ENCODE measurements around the gene TMEM181. TPM values are rescaled to one million over a fixed set of nuclear protein-coding genes. Genes with fewer than 3 reads are reported as not detected.
A peak's percentile ranks its signal among the peaks of the same experiment; 100 is the strongest.

Gene TMEM181
- total and polyA plus RNA-seq, 2 of the 13 experiments (the other 11 are each of a cell fraction or from before 2014, with no cell fraction given): 59.1 to 108 TPM

GRCh38 chr6:158559895-158560835 lies at the start of gene TMEM181 (continued):
- TF ChIP-seq ZNF589 (CRISPR knock-in tag; conservative IDR thresholded peaks at IDR 0.05): peak; percentile 76
- TF ChIP-seq ZNF446 (CRISPR knock-in tag; IDR thresholded peaks at IDR 0.05): peak; percentile 93; the same call in 1 of the 2 replicates
- TF ChIP-seq MTA1 (CRISPR knock-in tag; IDR thresholded peaks at IDR 0.05; ENCODE audit: borderline replicate concordance): no peak
- no peak for TF ChIP-seq NR2F1 (CRISPR knock-in tag; IDR thresholded peaks at IDR 0.05)
- peak; percentile 77; the same call in 1 of the 2 replicates for TF ChIP-seq ZNF784 (CRISPR knock-in tag; IDR thresholded peaks at IDR 0.05; ENCODE audit: borderline replicate concordance)
- peak; percentile 63 for TF ChIP-seq HDAC2 (CRISPR knock-in tag; IDR thresholded peaks at IDR 0.05)
- TF ChIP-seq, protein P1, sequence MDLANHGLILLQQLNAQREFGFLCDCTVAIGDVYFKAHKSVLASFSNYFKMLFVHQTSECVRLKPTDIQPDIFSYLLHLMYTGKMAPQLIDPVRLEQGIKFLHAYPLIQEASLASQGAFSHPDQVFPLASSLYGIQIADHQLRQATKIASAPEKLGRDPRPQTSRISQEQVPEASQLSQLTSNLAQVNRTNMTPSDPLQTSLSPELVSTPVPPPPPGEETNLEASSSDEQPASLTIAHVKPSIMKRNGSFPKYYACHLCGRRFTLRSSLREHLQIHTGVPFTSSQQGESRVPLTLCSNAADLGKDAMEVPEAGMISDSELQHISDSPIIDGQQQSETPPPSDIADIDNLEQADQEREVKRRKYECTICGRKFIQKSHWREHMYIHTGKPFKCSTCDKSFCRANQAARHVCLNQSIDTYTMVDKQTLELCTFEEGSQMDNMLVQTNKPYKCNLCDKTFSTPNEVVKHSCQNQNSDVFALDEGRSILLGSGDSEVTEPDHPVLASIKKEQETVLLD (CRISPR knock-in tag; IDR thresholded peaks at IDR 0.05; ENCODE audit: low read depth): peak; percentile 95
- TF ChIP-seq ZNF775 (CRISPR knock-in tag; IDR thresholded peaks at IDR 0.05; ENCODE audit: borderline replicate concordance): peak; percentile 18; the same call in 1 of the 2 replicates
- TF ChIP-seq GPN1 (CRISPR knock-in tag; IDR thresholded peaks at IDR 0.05; ENCODE audit: borderline replicate concordance): no peak
- no peak for TF ChIP-seq SP2 (CRISPR knock-in tag; IDR thresholded peaks at IDR 0.05)
- TF ChIP-seq, protein P2, sequence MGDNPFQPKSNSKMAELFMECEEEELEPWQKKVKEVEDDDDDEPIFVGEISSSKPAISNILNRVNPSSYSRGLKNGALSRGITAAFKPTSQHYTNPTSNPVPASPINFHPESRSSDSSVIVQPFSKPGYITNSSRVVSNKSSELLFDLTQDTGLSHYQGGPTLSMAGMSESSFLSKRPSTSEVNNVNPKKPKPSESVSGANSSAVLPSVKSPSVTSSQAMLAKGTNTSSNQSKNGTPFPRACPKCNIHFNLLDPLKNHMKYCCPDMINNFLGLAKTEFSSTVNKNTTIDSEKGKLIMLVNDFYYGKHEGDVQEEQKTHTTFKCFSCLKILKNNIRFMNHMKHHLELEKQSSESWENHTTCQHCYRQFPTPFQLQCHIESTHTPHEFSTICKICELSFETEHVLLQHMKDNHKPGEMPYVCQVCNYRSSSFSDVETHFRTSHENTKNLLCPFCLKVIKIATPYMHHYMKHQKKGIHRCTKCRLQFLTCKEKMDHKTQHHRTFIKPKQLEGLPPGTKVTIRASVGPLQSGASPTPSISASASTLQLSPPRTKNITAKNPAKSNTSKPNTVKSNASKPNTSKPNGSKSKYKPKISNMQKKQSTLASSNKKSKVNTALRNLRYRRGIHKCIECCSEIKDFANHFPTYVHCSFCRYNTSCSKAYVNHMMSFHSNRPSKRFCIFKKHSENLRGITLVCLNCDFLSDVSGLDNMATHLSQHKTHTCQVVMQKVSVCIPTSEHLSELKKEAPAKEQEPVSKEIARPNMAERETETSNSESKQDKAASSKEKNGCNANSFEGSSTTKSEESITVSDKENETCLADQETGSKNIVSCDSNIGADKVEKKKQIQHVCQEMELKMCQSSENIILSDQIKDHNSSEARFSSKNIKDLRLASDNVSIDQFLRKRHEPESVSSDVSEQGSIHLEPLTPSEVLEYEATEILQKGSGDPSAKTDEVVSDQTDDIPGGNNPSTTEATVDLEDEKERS (CRISPR knock-in tag; IDR thresholded peaks at IDR 0.05): no peak
- TF ChIP-seq ZNF607 (CRISPR knock-in tag; IDR thresholded peaks at IDR 0.05; ENCODE audit: borderline replicate concordance): peak; percentile 19
- no peak for TF ChIP-seq SMAD1 (CRISPR knock-in tag; IDR thresholded peaks at IDR 0.05; ENCODE audit: borderline replicate concordance, low read depth)
- peak; percentile 79 for TF ChIP-seq YEATS4 (CRISPR knock-in tag; IDR thresholded peaks at IDR 0.05; ENCODE audit: borderline replicate concordance)
- TF ChIP-seq SIN3A (IDR thresholded peaks at IDR 0.05; ENCODE audit: borderline replicate concordance, low read depth, low read length): peak; percentile 90
- no peak for TF ChIP-seq ZC3H4 (CRISPR knock-in tag; IDR thresholded peaks at IDR 0.05; ENCODE audit: borderline replicate concordance)
- peak; percentile 84; the same call in 1 of the 2 replicates for TF ChIP-seq ZNF792 (CRISPR knock-in tag; IDR thresholded peaks at IDR 0.05)
- peak; percentile 87 for TF ChIP-seq MXD4 (CRISPR knock-in tag; IDR thresholded peaks at IDR 0.05)
- no peak for TF ChIP-seq RFX3 (CRISPR knock-in tag; IDR thresholded peaks at IDR 0.05)
- TF ChIP-seq TAF1 (CRISPR knock-in tag; IDR thresholded peaks at IDR 0.05): peak; percentile 69; the same call in 1 of the 2 replicates
- no peak for TF ChIP-seq SSRP1 (CRISPR knock-in tag; IDR thresholded peaks at IDR 0.05)
- TF ChIP-seq TBP (CRISPR knock-in tag; IDR thresholded peaks at IDR 0.05): no peak
- peak in 1 of 2 experiments; percentile 58; a peak in 1 of 4 replicates for TF ChIP-seq POLR2A (IDR thresholded peaks at IDR 0.05; ENCODE audit: insufficient read depth in 1 of 2, low read depth in 2 of 2, low read length in 2 of 2)

All from HepG2 (cell line).